K562 (cell line): ENCODE measurements around the gene ANXA3. TPM values are rescaled to one million over a fixed set of nuclear protein-coding genes. Genes with fewer than 3 reads are reported as not detected.

Experiments used
- ATAC-seq: fragments of 200-7000 bp; cut with Tn5 transposase; 3 replicates; pipeline ENCODE4 v1.9.1; 2020; ENCODE audit warnings: moderate library complexity
- BruUV-seq: library from RNA; stranded (reverse); fragments of 400-500 nt; replicated peaks from 2 replicates; lab custom pipeline; 2021; lab: Mats Ljungman, UMichigan
- CTCF ChIA-PET: fragments of 300-600 bp; formaldehyde crosslinking; extraction: SDS; loops from one replicate; lab custom pipeline; 2021; ENCODE audit warnings: low intra/inter-chr PET ratio; lab: Yijun Ruan, JAX
- POLR2A ChIA-PET: fragments of 300-600, 350-650 bp; sonication (Branson Sonifier 250); formaldehyde crosslinking; extraction: SDS; loops from one replicate; lab custom pipeline; 2021; ENCODE audit warnings: antibody characterized with exemption, inconsistent platforms; lab: Yijun Ruan, JAX
- DNase-seq, 4 experiments: peaks; one replicate each; pipeline versions ENCODE4 v3.0.0 to v3.0.0-alpha.2; 2011 to 2018; ENCODE audit warnings: low spot score in 3 of 4, mixed read lengths in 3 of 4; ENCODE audit errors: extremely low read depth in 1 of 4
- FAIRE-seq: peaks from 2 replicates; lab custom pipeline; 2011; peaks lifted over from hg19 to GRCh38; lab: Jason Lieb, UNC
- H2AFZ ChIP-seq: 2 replicates; pipeline ENCODE4 v1.6.0; 2011; ENCODE audit warnings: low read depth, low read length, control low read depth, inconsistent platforms
- H3K27ac ChIP-seq: fragments of 200-600 bp; 3 replicates; pipeline ENCODE4 v1.8.0; 2011; ENCODE audit warnings: low read depth, mild to moderate bottlenecking, control low read depth, inconsistent platforms, low read length, moderate library complexity, mixed read lengths; ENCODE audit errors: extremely low read depth
- H3K27me3 ChIP-seq, 2 experiments: fragments of 300-600 bp in 1 of 2; 2 replicates in 1 of 2; 3 replicates in 1 of 2; pipeline versions ENCODE4 v1.6.0 to v1.8.0; 2011; ENCODE audit warnings: inconsistent platforms in 2 of 2, low read length in 2 of 2, mild to moderate bottlenecking in 1 of 2, mixed read lengths in 1 of 2, moderate library complexity in 1 of 2; ENCODE audit not compliant: control insufficient read depth in 2 of 2, insufficient read depth in 2 of 2
- H3K36me3 ChIP-seq: fragments of 300-600 bp; 3 replicates; pipeline ENCODE4 v1.8.0; 2011; ENCODE audit warnings: mild to moderate bottlenecking, low read length, inconsistent platforms; ENCODE audit not compliant: control insufficient read depth, insufficient read depth
- H3K4me1 ChIP-seq, 2 experiments: fragments of 200-600 bp in 1 of 2; replicated peaks in 1 of 2; 2 replicates in 1 of 2; 3 replicates in 1 of 2; pipeline versions ENCODE4 v1.5.1 to v1.8.0; 2011; ENCODE audit warnings: inconsistent platforms in 2 of 2, low read length in 2 of 2, mild to moderate bottlenecking in 1 of 2, mixed read lengths in 1 of 2, moderate library complexity in 1 of 2; ENCODE audit not compliant: control insufficient read depth in 2 of 2, insufficient read depth in 2 of 2
- H3K4me2 ChIP-seq: 2 replicates; pipeline ENCODE4 v1.6.1; 2011; ENCODE audit warnings: low read length, control low read depth, inconsistent platforms, mixed read lengths; ENCODE audit not compliant: insufficient read depth
- H3K4me3 ChIP-seq: fragments of 200-600 bp; sonication (generic), shearing (Covaris generic); 2 replicates; pipeline ENCODE4 v1.5.1; 2016; ENCODE audit warnings: control low read depth, inconsistent platforms
- H3K79me2 ChIP-seq: fragments of 200-600 bp; 3 replicates; pipeline ENCODE4 v1.8.0; 2011; ENCODE audit warnings: low read length, inconsistent platforms; ENCODE audit not compliant: control insufficient read depth, insufficient read depth
- H3K9ac ChIP-seq, 2 experiments: 2 replicates each; pipeline versions ENCODE4 v1.6.0 to v1.6.1; 2011; ENCODE audit warnings: low read depth in 2 of 2, low read length in 2 of 2, control low read depth in 1 of 2, inconsistent platforms in 1 of 2, mild to moderate bottlenecking in 1 of 2, mixed read lengths in 1 of 2; ENCODE audit not compliant: insufficient read depth in 1 of 2
- H3K9me1 ChIP-seq: one replicate; pipeline ENCODE4 v1.6.0; 2011; ENCODE audit warnings: inconsistent platforms, mild to moderate bottlenecking, low read length, moderate library complexity; ENCODE audit not compliant: control insufficient read depth, insufficient read depth
- H3K9me3 ChIP-seq: replicated peaks from 2 replicates; pipeline ENCODE4 v1.5.1; 2011; ENCODE audit warnings: low read depth, low read length, inconsistent platforms; ENCODE audit not compliant: control insufficient read depth, insufficient read depth
- H4K20me1 ChIP-seq: replicated peaks from 2 replicates; pipeline ENCODE4 v1.6.1; 2011; ENCODE audit warnings: low read length, inconsistent platforms, mixed read lengths; ENCODE audit not compliant: control insufficient read depth, insufficient read depth
- CTBP1 ChIP-seq: fragments of 450-650 bp; IDR thresholded peaks from 2 replicates; pipeline ENCODE4 v1.6.1; 2016; ENCODE audit warnings: borderline replicate concordance
- FOXM1 ChIP-seq, 2 experiments: fragments of 450-650 bp in 1 of 2; sonication (generic) in 1 of 2; formaldehyde crosslinking in 1 of 2; IDR thresholded peaks; 2 replicates each; pipeline versions ENCODE4 v1.6.1 to v1.9.0; 2017 to 2022; ENCODE audit warnings: low read depth in 2 of 2, mild to moderate bottlenecking in 2 of 2, missing genetic modification reagents in 1 of 2, moderate library complexity in 1 of 2
- MAZ ChIP-seq, 2 experiments: fragments of 450-650 bp in 1 of 2; sonication (generic) in 1 of 2; formaldehyde crosslinking; IDR thresholded peaks in 1 of 2; conservative IDR thresholded peaks in 1 of 2; 2 replicates each; pipeline versions ENCODE4 v1.4.0 to v1.5.0; 2020; ENCODE audit warnings: mild to moderate bottlenecking in 1 of 2, missing genetic modification reagents in 1 of 2
- TEAD2 ChIP-seq: fragments of 450-650 bp; IDR thresholded peaks from 2 replicates; pipeline ENCODE4 v1.6.1; 2016; ENCODE audit warnings: missing genetic modification characterization, control low read depth, missing compliant biosample characterization
- XRCC4 ChIP-seq: IDR thresholded peaks from one replicate; pipeline ENCODE4 v1.6.1; 2011; ENCODE audit not compliant: insufficient read depth, insufficient read length; ENCODE audit errors: extremely low read depth
- WGBS: fragments of 100-300 bp; shearing (Covaris generic); methylation state at CpG from one replicate; pipeline ENCODE4 v1.1.6; 2016; ENCODE audit warnings: low coverage, mixed read lengths; ENCODE audit not compliant: insufficient coverage; ENCODE audit errors: missing lambda C conversion rate; 5-methylcytosine and 5-hydroxymethylcytosine counted together
- in situ Hi-C: fragments of 300-500 bp; cut with MboI; formaldehyde crosslinking; loops from 4 replicates; pipeline ENCODE4 v1.15.0; 2018; ENCODE audit warnings: inconsistent platforms, mixed read lengths
- intact Hi-C: fragments of 100-400 bp; cut with micrococcal nuclease; formaldehyde crosslinking; loops from 2 replicates; pipeline ENCODE4 v1.14.2; 2022
- polyA plus RNA-seq, 8 experiments: library from polyadenylated mRNA; depleted of rRNA in 4 of 8; stranded (reverse) in 5 of 8; unstranded in 3 of 8; fragments of >200 nt; fragmentation: Nextera tagmentation in 2 of 8; fragmentation: Illumina TruSeq in 1 of 8; extraction: Ambion mirVana in 2 of 8; extraction: Trizol in 1 of 8; gene quantifications; 2 replicates each; pipeline versions ENCODE4 v1.2.1 to v1.2.3, GENCODE V29; 2011 to 2014; ENCODE audit warnings: inconsistent platforms in 1 of 8, missing spikeins in 1 of 8
- total RNA-seq, 7 experiments: library from RNA; depleted of rRNA in 6 of 7; stranded (reverse); fragments of >200 nt in 6 of 7; fragmentation: Illumina TruSeq in 2 of 7; extraction: Trizol in 2 of 7; gene quantifications; 2 replicates each; pipeline versions ENCODE4 v1.2.1 to v1.2.3, GENCODE V29; 2011 to 2021; ENCODE audit warnings: low replicate concordance in 1 of 7
- TF ChIP-seq, protein P1 (sequence below): fragments of 450-650 bp; conservative IDR thresholded peaks from 2 replicates; pipeline ENCODE4 v1.6.1; 2016; ENCODE audit warnings: missing genetic modification characterization, low read depth, mild to moderate bottlenecking, missing compliant biosample characterization, moderate library complexity

The ANXA3 gene
- total and polyA plus RNA-seq, 9 of the 15 experiments (the other 6 are each of a cell fraction or from before 2014, with no cell fraction given), result 6.3 to 15.5 (median 9.8) TPM

DNA sequence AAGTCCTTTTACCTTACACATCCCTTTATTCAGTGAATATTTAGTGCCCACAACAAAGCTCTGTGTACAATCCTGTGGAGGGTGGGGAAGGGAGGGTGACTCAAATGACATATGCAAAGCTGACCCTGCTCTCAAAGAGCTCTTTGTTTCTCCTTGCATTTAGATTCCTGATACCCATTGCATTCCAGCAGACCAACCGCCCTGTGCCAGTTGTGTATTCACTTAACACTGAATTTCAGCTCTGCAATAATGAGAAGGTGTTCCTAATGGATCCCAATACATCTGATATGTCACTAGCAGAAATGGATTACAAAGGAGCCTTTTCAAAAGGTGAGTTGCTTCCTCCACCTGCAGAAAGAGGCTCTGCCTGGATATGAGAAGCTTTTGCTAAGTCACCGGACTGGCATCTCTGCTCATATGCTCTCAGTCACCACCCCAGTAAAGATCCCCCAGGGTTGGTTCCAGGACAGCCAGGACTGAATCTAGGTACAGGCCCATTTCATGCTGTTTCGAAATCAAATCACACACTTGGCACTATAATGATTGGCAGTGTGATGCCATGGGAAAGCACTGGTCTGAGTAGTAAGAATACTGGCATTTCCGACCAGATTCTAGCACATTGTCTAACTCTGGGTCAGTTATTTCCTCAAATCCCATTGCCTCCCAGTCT is 17.1 kb upstream of the ANXA3 start:
- ChIA-PET POLR2A (interaction anchor here (1.2 kb wide), 1 partner anchor 10 kb away, joined by 3 read pairs; no protein-coding TSS in a partner anchor), CTCF (no interaction called here)
- Histone ChIP-seq H3K36me3 (no peaks in the 10 kb centered on the region), H3K9me1 (no peaks in the 10 kb centered on the region), H2AFZ (no peak overlapping the region), H3K4me2 (no peak overlapping the region), H3K4me1 (no peaks in the 10 kb centered on the region), H4K20me1 (no peaks in the 10 kb centered on the region), H3K9me3 (no peaks in the 10 kb centered on the region), H3K4me3 (no peak overlapping the region), H3K79me2 (no peaks in the 10 kb centered on the region), H3K27me3 (peaks cover 16 to 18% of the 10 kb centered on the region in 2 experiments; a peak in 4 of 5 replicates), H3K27ac (no peak overlapping the region), H3K9ac (no peak overlapping the region)
- no TSS peak for BruUV-seq
- WGBS, result 9% methylated on average over 4 of the region's 4 CpGs
- TF ChIP-seq CTBP1 (no peak), TEAD2 (tag) (no peak), XRCC4 (no peak), FOXM1 (IDR thresholded peaks at IDR 0.05; ENCODE audit: low read depth) (no peak), FOXM1 (CRISPR knock-in tag; IDR thresholded peaks at IDR 0.05; ENCODE audit: low read depth) (no peak), MAZ (CRISPR knock-in tag; conservative IDR thresholded peaks at IDR 0.05 in 1 of 2, IDR thresholded peaks at IDR 0.05 in 1 of 2) (no peak)
- TF ChIP-seq, protein P1, sequence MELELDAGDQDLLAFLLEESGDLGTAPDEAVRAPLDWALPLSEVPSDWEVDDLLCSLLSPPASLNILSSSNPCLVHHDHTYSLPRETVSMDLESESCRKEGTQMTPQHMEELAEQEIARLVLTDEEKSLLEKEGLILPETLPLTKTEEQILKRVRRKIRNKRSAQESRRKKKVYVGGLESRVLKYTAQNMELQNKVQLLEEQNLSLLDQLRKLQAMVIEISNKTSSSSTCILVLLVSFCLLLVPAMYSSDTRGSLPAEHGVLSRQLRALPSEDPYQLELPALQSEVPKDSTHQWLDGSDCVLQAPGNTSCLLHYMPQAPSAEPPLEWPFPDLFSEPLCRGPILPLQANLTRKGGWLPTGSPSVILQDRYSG (tag), result no peak
- no peak for FAIRE-seq
- ATAC-seq, result no peak
- no peak for DNase-seq
- in situ Hi-C loops (no loop called here), intact Hi-C loops (no loop called here)
